ENCODE measurements around the gene FBXO31.

- no peak for TF ChIP-seq CTCF (IDR thresholded peaks at IDR 0.05)
- TF ChIP-seq EZH2phosphoT487 (IDR thresholded peaks at IDR 0.05): no peak
Observed at GRCh38 chr16:87321336-87322107, 62.1 kb downstream of the FBXO31 start.

Data from neural progenitor cell (in vitro differentiated cells).